Measurements from ENCODE around the gene FYN. TPM values are rescaled to one million over a fixed set of nuclear protein-coding genes. Genes with fewer than 3 reads are reported as not detected.

FYN gene
- total RNA-seq, 1 experiment from 2014 or later: 95.8 TPM

DNA sequence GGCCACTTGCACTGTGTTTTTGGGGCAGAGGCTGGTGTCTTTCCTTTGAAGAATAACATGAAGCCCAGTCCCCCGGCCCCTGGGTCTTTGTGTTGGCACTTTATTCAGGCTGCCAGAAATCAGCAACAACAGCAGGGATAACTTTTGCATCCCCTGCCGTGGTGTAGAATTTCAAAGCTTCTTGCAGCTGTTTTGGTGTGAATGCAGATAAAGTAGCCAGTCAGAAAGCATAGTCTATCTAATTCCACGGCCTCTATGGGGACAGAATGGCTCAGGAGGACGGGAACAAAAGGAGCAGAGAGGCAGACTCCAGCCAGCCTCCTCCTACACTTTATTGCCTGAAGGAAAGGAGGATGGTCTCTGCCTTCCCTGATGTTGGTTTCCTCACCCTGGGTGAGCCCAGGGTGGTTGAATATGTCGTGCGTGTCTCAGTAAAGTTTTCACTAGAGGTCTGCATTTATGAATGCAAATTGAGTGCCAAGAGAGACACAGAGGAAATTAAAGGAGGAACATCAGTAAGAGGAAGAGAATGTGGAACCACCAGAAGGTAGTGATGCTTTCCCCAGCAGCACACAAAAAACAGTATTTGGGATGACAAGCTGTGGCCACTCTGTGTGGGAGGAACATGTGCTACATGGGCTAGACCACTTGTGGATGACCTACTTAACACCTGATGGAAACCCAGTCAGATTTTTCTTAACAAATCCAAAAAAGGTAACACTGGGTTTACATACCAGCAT, 141.6 kb downstream of the FYN start:
- peak; percentile 65 for DNase-seq (ENCODE audit: low read depth)

GRCh38 chr6:111730864-111731263, 142.4 kb downstream of the FYN start:
- no peak for DNase-seq (ENCODE audit: low read depth)

DNA sequence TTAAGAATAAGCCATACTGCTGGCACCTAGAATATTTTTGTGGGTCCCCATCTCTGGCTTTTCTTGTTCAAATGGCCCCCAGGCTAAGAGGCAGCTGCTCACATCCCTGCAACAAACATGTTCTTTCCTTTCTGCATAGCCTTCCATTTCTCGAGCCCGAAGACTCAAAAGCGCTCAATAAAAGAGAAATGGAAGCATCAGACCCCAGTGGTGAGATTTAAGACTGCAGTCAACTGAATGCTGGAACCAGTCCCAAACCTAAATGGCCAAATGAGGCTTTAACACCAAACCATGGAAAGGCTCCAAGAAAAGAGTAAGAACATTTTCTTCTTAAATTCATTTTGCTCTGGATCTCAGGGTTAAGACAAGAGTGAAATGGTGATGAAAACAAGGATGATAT, 145.4 kb downstream of the FYN start:
- peak; percentile 53 for DNase-seq (ENCODE audit: low read depth)

DNA sequence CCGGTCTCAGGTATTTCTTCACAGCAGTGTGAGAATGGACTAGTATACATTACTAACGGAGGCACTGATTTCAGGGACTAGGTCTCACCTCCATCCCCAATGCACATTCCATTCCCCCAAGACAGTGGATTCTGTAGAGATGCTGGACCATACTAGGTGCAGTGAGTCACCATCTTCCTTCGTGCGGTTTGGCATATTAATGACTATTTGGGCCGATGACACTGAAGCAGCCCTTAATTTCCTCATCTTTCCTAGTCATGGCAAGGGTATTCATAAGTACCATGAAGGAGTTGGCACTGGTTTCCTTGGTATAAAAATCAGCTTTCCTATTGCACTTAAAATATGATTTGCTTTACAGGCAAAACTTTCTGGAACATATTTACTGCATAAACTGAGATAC, 146.2 kb downstream of the FYN start:
- peak; percentile 72 for DNase-seq (ENCODE audit: low read depth)

- peak; percentile 22 for DNase-seq (ENCODE audit: low read depth)
Measured at GRCh38 chr6:111725446-111726112, 147.7 kb downstream of the FYN start.

DNA sequence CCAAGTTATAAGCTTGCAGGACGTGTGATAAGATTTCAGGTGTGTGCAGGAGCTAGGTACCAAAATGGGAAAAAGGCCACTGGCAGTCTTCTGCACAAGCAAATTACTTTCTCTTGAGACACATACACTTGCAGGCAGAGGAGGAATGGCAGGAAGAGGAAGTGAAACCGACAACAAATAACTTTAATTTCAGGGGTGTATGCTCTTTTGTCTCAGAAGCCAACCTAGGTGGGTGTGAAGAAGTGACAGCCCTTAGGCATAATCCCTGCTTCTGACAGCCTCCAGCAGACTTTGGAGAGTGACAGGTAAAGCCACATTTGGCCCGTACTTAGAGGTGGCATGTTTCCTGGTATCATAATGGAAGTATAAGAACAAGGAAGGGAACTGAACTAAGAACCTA, 148.7 kb downstream of the FYN start:
- DNase-seq (ENCODE audit: low read depth): no peak

GRCh38 chr6:111724039-111724438, 149.2 kb downstream of the FYN start:
- DNase-seq (ENCODE audit: low read depth): no peak

- no peak for DNase-seq (ENCODE audit: low read depth)
Measured at GRCh38 chr6:111723412-111723970, 149.8 kb downstream of the FYN start.

- DNase-seq (ENCODE audit: low read depth): peak; percentile 64
Measured at GRCh38 chr6:111722179-111722731, 151.0 kb downstream of the FYN start.

DNA sequence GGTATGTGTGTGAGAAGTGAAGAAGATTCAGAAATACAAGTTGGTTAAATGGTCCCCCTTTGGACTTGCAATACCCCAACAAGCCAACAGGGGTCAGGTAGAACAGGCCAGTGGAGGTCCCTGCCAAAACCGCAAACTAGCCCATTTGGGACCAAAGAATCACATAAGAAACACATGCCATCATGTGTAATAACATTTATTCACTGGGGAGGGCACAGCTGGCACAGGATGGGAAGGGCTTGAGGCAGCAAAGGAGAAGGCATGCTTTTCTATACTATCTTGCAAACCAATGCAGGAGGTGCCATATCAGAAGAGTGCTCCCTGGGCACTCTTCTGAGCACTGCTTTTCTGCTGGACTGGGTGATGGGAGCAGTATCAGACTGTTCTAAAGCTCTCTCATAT, 151.5 kb downstream of the FYN start:
- DNase-seq (ENCODE audit: low read depth): peak; percentile 75

DNA sequence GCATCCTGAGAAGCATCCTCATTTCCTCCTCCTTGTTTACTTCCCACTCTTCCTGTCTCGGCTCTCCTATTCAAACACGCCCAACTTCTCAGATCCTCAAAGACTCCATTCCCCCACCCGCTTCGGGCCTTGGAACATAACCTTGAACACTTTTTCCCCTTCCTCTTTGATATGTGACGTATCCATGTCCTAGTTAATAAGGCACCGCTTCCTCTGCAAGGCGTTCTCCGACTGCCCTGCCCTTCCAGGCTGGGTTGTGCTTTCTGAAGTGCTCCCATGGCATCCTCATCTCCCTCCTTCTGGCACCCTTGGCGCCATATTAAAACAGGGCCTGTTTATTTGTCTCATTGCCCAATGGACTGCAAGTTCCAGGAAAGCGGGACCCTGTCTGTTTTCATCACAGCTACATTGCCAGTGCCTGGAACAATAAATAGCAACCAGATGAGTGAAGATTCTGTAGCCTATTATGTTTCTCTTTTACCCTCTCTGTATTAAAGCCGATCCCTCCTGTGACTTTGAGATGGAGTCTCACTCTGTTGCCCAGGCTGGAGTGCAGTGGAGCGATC, 152.2 kb downstream of the FYN start:
- no peak for DNase-seq (ENCODE audit: low read depth)

- no peak for DNase-seq (ENCODE audit: low read depth)
Measured at GRCh38 chr6:111718990-111719389, 154.3 kb downstream of the FYN start.

DNA sequence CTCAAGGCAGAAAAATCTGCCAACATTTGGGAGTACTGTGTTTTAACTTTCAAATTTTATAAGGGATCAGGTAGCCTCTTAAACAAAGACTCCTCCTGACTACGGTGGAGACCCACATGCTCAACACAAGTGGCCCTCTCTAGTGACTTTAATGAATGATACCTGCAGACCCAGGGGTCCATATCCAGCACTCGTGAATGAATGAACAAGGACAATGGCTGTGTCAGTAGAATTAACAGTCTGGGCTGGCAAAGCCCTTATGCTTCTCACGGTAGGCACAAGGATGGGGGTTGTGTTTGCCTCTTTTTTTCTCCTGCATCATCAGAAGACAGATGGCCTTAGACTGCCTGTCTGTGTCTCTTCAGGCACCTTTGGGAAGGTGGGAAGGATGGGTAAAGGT, 154.9 kb downstream of the FYN start:
- DNase-seq (ENCODE audit: low read depth): no peak

DNA sequence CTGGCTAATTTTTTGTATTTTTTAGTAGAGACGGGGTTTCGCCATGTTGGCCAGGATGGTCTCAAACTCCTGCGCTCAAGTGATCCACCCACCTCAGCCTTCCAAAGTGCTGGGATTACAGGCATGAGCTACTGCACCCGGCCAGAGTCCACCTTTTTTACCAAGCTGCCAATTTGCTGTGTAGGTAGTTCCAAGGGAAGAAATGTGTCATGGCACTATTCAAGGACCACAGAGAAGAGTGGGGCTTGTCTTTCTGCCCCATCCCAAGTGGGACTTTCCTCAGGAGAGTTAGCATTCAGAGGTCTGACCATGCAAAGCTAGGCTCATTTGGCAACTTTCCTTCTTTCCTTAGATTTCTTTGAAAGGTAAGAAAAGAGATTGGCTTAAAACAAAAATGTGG, 155.6 kb downstream of the FYN start:
- no peak for DNase-seq (ENCODE audit: low read depth)

- DNase-seq (ENCODE audit: low read depth): no peak
Measured at GRCh38 chr6:111716325-111716724, 156.9 kb downstream of the FYN start.

DNA sequence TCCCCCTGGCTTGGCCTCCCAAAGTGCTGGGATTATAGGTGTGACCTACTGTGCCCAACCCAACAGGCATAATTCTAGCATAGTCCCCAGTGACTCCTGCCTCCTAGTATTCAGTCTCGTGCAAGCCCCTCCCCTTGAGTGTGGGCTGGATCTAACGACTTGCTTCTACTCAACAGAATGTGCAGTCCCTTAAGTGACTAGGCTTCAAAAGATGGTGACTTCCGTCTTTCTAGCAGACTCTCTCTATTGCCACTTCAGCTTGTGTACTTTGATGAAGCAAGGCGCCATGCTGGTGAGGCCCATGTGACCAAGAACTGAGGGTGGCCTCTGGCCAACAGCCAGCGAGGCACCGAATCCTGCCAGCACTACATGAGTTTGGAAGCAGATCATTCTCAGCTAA, 157.9 kb downstream of the FYN start:
- no peak for DNase-seq (ENCODE audit: low read depth)

DNA sequence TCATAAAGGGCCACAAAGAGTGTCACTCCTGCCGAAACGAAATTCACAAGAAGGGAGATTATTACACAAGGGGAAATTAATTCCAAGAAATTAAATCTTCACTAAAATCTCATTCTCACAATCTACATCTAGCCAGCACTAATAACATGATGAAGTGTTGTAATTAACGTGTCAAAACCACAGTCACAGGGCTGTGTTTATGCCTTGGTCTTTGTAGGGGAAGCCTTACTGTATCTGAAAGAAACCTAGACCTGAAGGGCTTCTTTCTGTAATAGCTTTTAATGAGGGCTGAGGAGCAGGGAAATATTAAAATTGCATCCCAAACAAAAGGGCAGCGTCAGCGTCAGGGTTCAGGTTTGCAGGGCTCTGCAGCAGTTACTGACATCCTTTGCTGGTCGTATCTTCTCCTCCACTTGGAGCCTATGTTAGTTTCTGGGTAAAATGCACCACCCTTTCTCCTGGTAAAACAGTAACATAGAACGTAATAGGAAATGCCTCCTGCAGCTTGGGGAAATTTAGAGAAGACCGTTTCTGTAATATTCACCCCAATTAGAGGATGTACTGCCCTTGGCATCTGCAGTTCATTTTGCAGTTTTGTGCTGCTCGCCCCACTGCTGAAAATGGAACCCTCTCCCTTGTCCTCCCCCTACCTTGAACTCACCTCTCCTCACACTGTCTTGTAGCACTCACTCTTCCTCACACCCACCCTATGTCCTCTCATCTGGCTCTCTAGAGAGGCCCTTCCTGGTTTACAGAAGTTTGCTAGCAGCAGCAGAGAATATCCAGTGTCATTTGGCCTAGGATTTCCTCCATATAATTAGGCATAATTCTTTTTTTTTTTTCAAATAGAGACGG, 158.6 kb downstream of the FYN start:
- no peak for DNase-seq (ENCODE audit: low read depth)

- DNase-seq (ENCODE audit: low read depth): no peak
Measured at GRCh38 chr6:111713811-111714210, 159.4 kb downstream of the FYN start.

- no peak for DNase-seq (ENCODE audit: low read depth)
Measured at GRCh38 chr6:111713236-111713635, 160.0 kb downstream of the FYN start.

GRCh38 chr6:111711984-111712752, 161.1 kb downstream of the FYN start:
- DNase-seq (ENCODE audit: low read depth): peak; percentile 53

DNA sequence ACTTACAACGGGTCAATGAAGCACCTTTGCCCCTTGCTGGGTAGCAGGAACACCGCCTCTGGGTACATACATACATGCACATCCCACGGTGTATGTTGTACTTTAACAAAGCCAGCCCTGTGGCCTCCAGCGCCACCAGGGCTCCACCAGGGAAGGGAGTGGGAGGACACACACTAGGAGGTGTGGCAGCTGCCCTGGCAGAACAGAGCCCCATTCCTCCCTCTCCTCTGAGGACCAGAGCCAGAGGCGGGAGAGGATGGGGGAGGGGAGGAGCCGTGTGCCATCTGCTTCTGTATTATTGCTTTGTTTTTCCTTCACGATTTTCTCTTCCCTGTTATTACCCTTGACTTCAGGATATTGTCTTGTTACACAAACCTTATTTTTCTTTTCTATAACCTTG, 161.8 kb downstream of the FYN start:
- DNase-seq (ENCODE audit: low read depth): peak; percentile 50

Measured in LHCN-M2 (cell line).